IMR-90 (cell line): Measurements from ENCODE around the gene KRCC1.

Experiments used
- POLR2A ChIP-seq: IDR thresholded peaks from 2 replicates; pipeline ENCODE4 v1.6.1; 2012; ENCODE audit warnings: mild to moderate bottlenecking, low read depth, low read length
- TF ChIP-seq, protein P1 (sequence below): conservative IDR thresholded peaks from 2 replicates; pipeline ENCODE4 v1.5.1; 2012; ENCODE audit warnings: mild to moderate bottlenecking, low read depth, low read length, improper control_type of control experiment

DNA sequence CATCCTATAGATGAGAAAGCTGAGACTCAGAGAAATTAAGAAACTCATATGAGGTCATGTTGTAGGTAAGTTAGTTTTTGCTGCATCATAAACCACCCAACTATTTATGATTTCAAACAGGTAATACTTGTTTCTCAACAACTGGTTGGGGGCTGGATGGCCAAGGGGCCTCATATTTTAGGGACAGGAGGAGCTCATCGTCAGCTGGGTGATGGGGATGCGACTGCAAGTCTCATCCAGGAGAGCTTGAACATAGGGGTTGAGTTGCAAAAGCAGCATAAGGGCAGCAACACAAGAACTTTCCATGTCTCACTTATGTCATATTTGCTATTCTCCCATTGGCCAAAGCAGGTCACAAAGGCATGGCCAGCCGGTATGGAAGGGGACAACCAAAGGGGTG, 35.6 kb downstream of the KRCC1 start:
- TF ChIP-seq, protein P1, sequence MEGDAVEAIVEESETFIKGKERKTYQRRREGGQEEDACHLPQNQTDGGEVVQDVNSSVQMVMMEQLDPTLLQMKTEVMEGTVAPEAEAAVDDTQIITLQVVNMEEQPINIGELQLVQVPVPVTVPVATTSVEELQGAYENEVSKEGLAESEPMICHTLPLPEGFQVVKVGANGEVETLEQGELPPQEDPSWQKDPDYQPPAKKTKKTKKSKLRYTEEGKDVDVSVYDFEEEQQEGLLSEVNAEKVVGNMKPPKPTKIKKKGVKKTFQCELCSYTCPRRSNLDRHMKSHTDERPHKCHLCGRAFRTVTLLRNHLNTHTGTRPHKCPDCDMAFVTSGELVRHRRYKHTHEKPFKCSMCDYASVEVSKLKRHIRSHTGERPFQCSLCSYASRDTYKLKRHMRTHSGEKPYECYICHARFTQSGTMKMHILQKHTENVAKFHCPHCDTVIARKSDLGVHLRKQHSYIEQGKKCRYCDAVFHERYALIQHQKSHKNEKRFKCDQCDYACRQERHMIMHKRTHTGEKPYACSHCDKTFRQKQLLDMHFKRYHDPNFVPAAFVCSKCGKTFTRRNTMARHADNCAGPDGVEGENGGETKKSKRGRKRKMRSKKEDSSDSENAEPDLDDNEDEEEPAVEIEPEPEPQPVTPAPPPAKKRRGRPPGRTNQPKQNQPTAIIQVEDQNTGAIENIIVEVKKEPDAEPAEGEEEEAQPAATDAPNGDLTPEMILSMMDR, result no peak
- TF ChIP-seq POLR2A, result no peak
